Measurements from ENCODE around the gene DCLK1.

DNA sequence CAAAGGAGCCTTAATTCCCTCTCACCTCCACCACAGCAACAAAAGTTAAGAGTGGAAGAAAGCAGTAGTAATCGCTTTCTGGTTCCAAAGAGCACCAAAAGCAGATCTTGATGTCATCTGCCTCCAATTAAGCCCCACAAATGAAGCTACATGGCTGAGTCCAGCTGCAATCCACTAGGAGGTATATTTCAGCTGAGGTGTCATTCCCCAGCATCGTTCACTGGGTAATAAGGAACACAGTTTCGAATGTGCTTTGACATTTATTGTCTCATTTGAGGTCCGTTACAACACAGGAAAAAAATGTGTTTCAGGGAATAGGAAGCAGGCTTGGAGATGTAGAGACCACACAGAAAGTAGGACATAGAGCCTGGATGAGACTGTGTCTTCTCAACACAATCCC, 190.4 kb downstream of the DCLK1 start:
- TF ChIP-seq CTCF (IDR thresholded peaks at IDR 0.05): no peak
- peak in 1 of 2 donors; percentile 22 for TF ChIP-seq POLR2AphosphoS5 (IDR thresholded peaks at IDR 0.05; ENCODE audit: insufficient read depth in 1 of 2, low read depth in 1 of 2)
- TF ChIP-seq POLR2A (IDR thresholded peaks at IDR 0.05): no peak

All from vagina (tissue), 2 donors.